Smooth muscle cell (in vitro differentiated cells): ENCODE measurements around the gene CASP10. TPM values are rescaled to one million over a fixed set of nuclear protein-coding genes. Genes with fewer than 3 reads are reported as not detected.

Experiments
- DNase-seq: peaks from one replicate; lab custom pipeline; 2025; ENCODE audit not compliant: unreplicated experiment; lab: John Stamatoyannopoulos, UW
- H2AFZ ChIP-seq: fragments of 200-600 bp; sonication (generic); 2 replicates; pipeline ENCODE4 v1.6.0; 2016; ENCODE audit warnings: antibody characterized with exemption, low read depth, mild to moderate bottlenecking
- H3F3A ChIP-seq: fragments of 200-600 bp; sonication (generic); 2 replicates; pipeline ENCODE4 v1.6.0; 2017; ENCODE audit warnings: antibody characterized with exemption, low read depth
- H3K27ac ChIP-seq: fragments of 200-600 bp; sonication (generic); 2 replicates; pipeline ENCODE4 v1.5.1; 2016; ENCODE audit warnings: low read depth, mild to moderate bottlenecking
- H3K27me3 ChIP-seq: fragments of 200-600 bp; sonication (generic); 2 replicates; pipeline ENCODE4 v1.6.1; 2016; ENCODE audit warnings: low read depth, mild to moderate bottlenecking
- H3K36me3 ChIP-seq: fragments of 200-600 bp; sonication (generic); 2 replicates; pipeline ENCODE4 v1.5.1; 2016; ENCODE audit warnings: low read depth
- H3K4me1 ChIP-seq: fragments of 200-600 bp; sonication (generic); 2 replicates; pipeline ENCODE4 v1.5.1; 2016; ENCODE audit warnings: low read depth
- H3K4me2 ChIP-seq: fragments of 200-600 bp; sonication (generic); 2 replicates; pipeline ENCODE4 v1.6.0; 2016; ENCODE audit warnings: mild to moderate bottlenecking
- H3K4me3 ChIP-seq: fragments of 200-600 bp; sonication (generic); 2 replicates; pipeline ENCODE4 v1.5.1; 2016; ENCODE audit warnings: mild to moderate bottlenecking
- H3K79me2 ChIP-seq: fragments of 200-600 bp; sonication (generic); 2 replicates; pipeline ENCODE4 v1.6.0; 2016; ENCODE audit warnings: low read depth, mild to moderate bottlenecking
- H3K9ac ChIP-seq: fragments of 200-600 bp; sonication (generic); 2 replicates; pipeline ENCODE4 v1.6.0; 2016; ENCODE audit warnings: low read depth
- H3K9me3 ChIP-seq: fragments of 200-600 bp; sonication (generic); replicated peaks from 2 replicates; pipeline ENCODE4 v1.5.1; 2016; ENCODE audit warnings: low read depth
- H4K20me1 ChIP-seq: fragments of 200-600 bp; sonication (generic); 2 replicates; pipeline ENCODE4 v1.6.0; 2016; ENCODE audit warnings: low read depth
- WGBS: methylation state at CpG from one replicate; pipeline ENCODE4 v1.1.7; 2016; ENCODE audit warnings: low lambda C conversion rate; 5-methylcytosine and 5-hydroxymethylcytosine counted together
- polyA plus RNA-seq: library from polyadenylated mRNA; unstranded; fragments of >200 nt; fragmentation: Nextera tagmentation; extraction: Ambion mirVana; gene quantifications from 2 replicates; pipeline ENCODE4 v1.2.1, GENCODE V29; 2016
- total RNA-seq: library from RNA; depleted of rRNA; stranded (reverse); fragments of >200 nt; gene quantifications from 2 replicates; pipeline ENCODE4 v1.2.3, GENCODE V29; 2014
- TF ChIP-seq, protein P1 (sequence below): fragments of 200-600 bp; sonication (generic); IDR thresholded peaks from 2 replicates; pipeline ENCODE4 v1.5.1; 2017; ENCODE audit warnings: borderline replicate concordance, mild to moderate bottlenecking, antibody characterized with exemption; ENCODE audit not compliant: insufficient read depth, poor library complexity, severe bottlenecking

The CASP10 gene
- total and polyA plus RNA-seq, 2 experiments from 2014 or later = 0.36 to 1.1 TPM

DNA sequence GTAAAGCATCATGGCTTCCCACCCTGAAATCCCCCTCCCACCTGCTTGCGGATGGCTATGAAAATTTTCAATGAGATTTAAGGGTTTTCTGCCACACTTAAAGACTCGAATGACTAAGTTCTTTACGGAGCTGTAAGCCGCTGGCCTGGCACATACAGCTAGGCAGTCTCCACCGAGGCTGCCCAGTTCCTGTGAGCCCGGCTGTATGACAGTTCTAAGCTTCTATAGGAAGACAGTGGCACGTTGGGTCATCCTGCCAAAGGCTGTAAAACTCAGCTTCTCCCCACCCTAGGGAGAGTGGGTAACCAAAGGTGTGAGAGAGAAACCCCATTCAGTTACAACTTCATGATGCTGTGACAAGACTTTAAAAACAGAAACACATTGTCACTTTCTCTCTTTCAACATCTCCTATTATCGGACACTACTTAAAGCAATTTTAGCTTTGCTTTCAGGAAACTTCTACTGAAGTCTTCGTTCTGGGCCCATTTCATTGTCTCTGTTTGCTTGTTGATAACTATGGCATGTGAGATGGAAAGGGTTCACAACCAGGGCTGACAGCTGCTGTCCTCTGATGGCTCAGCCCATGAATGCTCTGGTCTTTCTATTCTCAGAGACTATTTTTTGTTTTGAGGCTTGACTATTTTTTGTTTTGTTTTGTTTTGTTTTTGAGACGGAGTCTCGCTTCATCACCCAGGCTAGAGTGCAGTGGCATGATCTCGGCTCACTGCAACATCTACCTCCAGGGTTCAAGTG is 84.5 kb downstream of the CASP10 start:
- Histone ChIP-seq H3K27ac (no peak overlapping the region), H3K9ac (no peak overlapping the region), H4K20me1 (no peaks in the 10 kb centered on the region), H3K4me2 (no peak overlapping the region), H2AFZ (no peak overlapping the region), H3K4me3 (no peak overlapping the region), H3K4me1 (no peaks in the 10 kb centered on the region), H3K79me2 (no peaks in the 10 kb centered on the region), H3K9me3 (no peaks in the 10 kb centered on the region), H3K27me3 (no peaks in the 10 kb centered on the region), H3K36me3 (no peaks in the 10 kb centered on the region), H3F3A (no peaks in the 10 kb centered on the region)
- DNase-seq = no peak
- TF ChIP-seq, protein P1, sequence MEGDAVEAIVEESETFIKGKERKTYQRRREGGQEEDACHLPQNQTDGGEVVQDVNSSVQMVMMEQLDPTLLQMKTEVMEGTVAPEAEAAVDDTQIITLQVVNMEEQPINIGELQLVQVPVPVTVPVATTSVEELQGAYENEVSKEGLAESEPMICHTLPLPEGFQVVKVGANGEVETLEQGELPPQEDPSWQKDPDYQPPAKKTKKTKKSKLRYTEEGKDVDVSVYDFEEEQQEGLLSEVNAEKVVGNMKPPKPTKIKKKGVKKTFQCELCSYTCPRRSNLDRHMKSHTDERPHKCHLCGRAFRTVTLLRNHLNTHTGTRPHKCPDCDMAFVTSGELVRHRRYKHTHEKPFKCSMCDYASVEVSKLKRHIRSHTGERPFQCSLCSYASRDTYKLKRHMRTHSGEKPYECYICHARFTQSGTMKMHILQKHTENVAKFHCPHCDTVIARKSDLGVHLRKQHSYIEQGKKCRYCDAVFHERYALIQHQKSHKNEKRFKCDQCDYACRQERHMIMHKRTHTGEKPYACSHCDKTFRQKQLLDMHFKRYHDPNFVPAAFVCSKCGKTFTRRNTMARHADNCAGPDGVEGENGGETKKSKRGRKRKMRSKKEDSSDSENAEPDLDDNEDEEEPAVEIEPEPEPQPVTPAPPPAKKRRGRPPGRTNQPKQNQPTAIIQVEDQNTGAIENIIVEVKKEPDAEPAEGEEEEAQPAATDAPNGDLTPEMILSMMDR = no peak
- 90% methylated on average over 11 of the region's 12 CpGs for WGBS

DNA sequence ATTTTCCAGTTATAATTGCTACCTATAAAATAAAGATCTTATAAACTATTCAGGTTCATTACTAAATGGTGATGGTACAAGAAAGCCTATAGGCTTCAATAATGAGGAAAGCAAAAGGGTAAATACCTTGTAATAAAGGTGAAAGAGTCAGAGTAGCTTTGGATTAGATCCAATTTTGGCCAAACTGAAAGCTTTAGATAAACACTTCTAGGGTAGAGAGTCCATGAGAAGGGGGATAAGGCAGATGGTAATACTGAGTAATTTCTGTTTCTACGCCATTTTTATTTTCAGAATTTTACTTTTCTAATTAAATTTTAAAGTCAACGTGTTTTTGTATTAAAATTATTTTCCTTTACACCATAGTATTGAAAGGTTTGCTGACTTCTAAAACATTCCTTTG is 86.8 kb downstream of the CASP10 start:
- Histone ChIP-seq H3K79me2 (no peaks in the 10 kb centered on the region), H3K27me3 (no peaks in the 10 kb centered on the region), H2AFZ (no peak overlapping the region), H3K36me3 (no peaks in the 10 kb centered on the region), H3K9ac (no peak overlapping the region), H3K27ac (no peak overlapping the region), H3K4me3 (no peak overlapping the region), H3F3A (no peaks in the 10 kb centered on the region), H4K20me1 (no peaks in the 10 kb centered on the region), H3K4me1 (no peaks in the 10 kb centered on the region), H3K9me3 (no peaks in the 10 kb centered on the region), H3K4me2 (no peak overlapping the region)
- 91% methylated on average over 2 of the region's 2 CpGs for WGBS
- DNase-seq = no peak
- TF ChIP-seq, protein P1 = no peak

DNA sequence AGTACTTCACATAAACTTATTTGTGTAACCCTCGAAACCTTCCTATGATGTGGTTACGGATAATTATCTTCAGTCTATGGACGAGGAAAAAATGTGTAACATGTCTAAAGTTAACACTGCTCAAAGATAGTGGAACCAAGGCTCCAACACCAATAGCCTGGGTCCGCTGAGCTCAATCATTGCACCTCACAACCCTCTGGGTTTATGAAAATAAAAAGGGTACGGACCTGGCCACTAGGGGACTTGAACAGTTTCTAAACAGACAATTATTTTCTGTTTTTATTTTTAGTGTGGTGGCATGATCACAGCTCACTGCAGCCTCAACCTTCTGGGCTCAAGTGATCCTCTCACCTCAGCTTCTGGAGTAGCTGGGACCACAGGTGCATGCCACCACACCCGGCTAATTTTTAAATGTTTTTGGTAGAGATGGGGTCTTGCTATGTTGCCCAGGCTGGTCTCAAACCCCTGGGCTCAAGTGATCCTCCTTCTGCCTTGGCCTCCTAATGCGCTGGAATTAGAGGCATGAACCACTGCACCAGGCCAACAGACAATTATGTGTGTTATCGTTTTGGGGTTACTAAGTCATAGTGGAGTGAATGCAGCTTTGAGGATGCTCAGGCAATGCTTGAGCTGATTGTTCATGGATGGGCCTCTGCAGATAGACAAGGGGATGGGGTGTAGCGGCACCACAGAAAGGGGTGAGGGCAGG is 87.5 kb downstream of the CASP10 start:
- Histone ChIP-seq H3F3A (no peaks in the 10 kb centered on the region), H3K27ac (no peak overlapping the region), H3K9me3 (no peaks in the 10 kb centered on the region), H3K4me1 (no peaks in the 10 kb centered on the region), H4K20me1 (no peaks in the 10 kb centered on the region), H3K4me3 (no peak overlapping the region), H3K9ac (no peak overlapping the region), H3K27me3 (no peaks in the 10 kb centered on the region), H2AFZ (no peak overlapping the region), H3K4me2 (no peak overlapping the region), H3K36me3 (no peaks in the 10 kb centered on the region), H3K79me2 (no peaks in the 10 kb centered on the region)
- DNase-seq = no peak
- TF ChIP-seq, protein P1 = no peak
- 95% methylated on average over 9 of the region's 9 CpGs for WGBS

DNA sequence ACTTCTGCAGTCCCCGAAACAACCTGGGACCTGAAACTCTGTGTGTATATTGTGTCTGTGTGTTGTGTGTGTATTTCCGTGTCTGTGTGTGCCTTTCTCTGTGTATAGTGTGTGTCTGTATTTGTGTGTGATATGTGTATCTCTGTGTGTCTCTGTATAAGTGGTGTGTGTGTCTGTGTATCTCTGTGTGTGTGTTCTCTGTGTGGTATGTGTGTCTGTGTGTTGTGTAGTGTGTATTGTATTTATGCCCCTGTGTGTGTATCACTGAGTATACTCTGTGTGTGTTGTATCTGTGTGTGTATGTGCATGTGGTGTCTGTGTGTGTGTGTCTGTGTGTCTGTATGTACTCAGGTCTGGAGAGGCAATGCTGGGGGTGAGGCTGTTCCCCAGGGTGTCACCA is 89.0 kb downstream of the CASP10 start:
- TF ChIP-seq, protein P1 = no peak
- Histone ChIP-seq H3K4me3 (no peak overlapping the region), H3K9ac (no peak overlapping the region), H4K20me1 (no peaks in the 10 kb centered on the region), H3K79me2 (no peaks in the 10 kb centered on the region), H3K36me3 (no peaks in the 10 kb centered on the region), H3K27ac (no peak overlapping the region), H3K9me3 (no peaks in the 10 kb centered on the region), H3K27me3 (no peaks in the 10 kb centered on the region), H3K4me2 (no peak overlapping the region), H3F3A (no peaks in the 10 kb centered on the region), H2AFZ (no peak overlapping the region), H3K4me1 (no peaks in the 10 kb centered on the region)
- 94% methylated on average over 2 of the region's 2 CpGs for WGBS
- no peak for DNase-seq
